ENCODE data around the gene LIMK2. TPM values are rescaled to one million over a fixed set of nuclear protein-coding genes. Genes with fewer than 3 reads are reported as not detected.

Gene LIMK2
- 22.8 and 35.2 TPM in 2 replicates for total RNA-seq

DNA sequence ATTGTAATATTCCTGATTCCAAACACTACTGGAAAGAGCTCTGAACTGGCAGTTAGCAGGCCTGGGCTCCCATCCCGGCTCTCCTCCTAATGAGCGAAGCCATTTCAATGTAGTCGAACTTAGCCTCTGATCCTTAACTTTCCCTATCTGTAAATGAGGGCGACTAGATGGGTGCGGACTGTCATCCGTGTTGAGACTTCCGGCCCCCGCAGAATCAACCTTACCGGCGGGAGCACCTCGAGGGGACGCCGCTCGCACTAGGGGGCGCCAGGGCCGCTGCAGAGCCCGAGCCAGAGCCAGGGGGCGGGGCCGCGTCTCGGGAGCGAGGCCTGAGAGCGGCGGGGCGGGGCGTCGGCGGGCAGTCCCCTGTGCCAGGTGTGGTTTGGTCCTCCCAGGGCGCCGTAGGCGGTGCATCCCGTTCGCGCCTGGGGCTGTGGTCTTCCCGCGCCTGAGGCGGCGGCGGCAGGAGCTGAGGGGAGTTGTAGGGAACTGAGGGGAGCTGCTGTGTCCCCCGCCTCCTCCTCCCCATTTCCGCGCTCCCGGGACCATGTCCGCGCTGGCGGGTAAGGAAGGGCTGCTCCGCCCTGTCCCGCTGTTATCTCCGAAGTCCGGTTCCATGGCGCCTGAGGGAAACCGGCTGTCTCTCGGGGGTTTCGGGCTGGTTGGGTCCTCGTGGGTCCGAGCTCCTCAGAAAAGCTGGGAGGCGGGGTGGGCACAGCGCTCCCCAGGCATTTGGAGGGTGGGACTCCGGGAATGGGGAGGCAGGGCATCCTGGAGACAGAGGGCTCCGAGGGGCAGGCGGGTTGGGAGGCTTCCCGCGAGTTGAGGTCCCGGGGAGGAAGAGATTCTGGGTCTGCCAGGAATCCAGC, at the start of gene LIMK2:
Gene LIMK2 (plus strand): TSS at position 437 of the 869 bp plus-strand sequence. CDS start 111 bp downstream, at position 548.

DNA sequence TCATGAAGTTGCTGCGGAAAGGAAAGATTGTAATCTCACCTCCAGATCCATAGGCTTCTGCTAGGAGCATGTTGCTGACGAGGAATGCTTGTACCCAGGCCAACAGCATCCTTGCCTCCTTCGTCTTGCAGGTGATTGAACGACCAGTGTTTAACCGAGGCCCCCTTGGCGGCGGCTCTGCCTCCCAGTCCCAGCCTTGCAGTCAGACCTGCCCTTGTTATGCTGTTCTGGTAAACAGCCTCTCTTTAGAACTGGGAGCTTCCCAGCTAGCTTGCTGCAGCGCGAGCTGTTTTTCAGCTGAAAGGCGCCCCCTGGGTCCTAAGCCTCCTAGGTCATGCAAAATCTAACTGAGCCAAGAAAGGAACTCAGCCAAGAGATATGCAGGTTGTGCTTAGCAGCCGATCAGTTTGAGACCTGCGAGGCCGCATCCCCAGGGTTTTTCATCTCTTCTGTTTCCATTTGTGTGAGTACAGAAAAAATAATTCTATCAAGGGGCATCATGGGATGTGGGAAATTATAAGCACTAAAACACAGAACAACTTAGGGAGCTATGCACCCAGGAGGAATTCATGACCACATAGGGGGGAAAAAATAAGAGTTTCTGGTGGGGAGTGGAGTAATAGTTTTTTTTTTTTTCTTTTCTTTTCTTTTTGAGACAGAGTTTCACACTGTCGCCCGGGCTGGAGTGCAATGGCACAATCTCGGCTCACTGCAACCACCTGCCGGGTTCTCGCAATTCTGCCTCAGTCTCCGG, 80.3 kb downstream of the LIMK2 start, which contains the start of gene PIK3IP1:
Gene PIK3IP1 (minus strand): TSS at position 253 of the 754 bp plus-strand sequence. CDS start 144 bp downstream, at position 109.

Other genes with a start within 250 kb of the LIMK2 start
- gene MORC2, start 243.5 kb upstream of the LIMK2 start, total RNA-seq, result 11.3 and 16.3 TPM in 2 replicates
- gene TUG1, start 243.0 kb upstream of the LIMK2 start, total RNA-seq, result 31.9 and 36.2 TPM in 2 replicates
- gene SMTN, start 131.0 kb upstream of the LIMK2 start, total RNA-seq, result 101 and 248 TPM in 2 replicates
- gene SELENOM, start 104.7 kb upstream of the LIMK2 start, total RNA-seq, result 80.7 and 176 TPM in 2 replicates
- gene INPP5J, start 89.3 kb upstream of the LIMK2 start, total RNA-seq, result under 0.01 TPM in 1 of 2 replicates, not detected in the other
- not detected in 2 replicates for gene PLA2G3, start 71.8 kb upstream of the LIMK2 start, total RNA-seq
- 15.7 and 38.1 TPM in 2 replicates for gene RNF185, start 52.1 kb upstream of the LIMK2 start, total RNA-seq
- 7.9 and 35.0 TPM in 2 replicates for gene PIK3IP1, start 80.2 kb downstream of the LIMK2 start, total RNA-seq
- 7.6 and 10.0 TPM in 2 replicates for gene PATZ1, start 134.0 kb downstream of the LIMK2 start, total RNA-seq
- gene DRG1, start 187.3 kb downstream of the LIMK2 start, total RNA-seq, result 73.0 and 110 TPM in 2 replicates